ENCODE results near the gene RAD23A. TPM values are rescaled to one million over a fixed set of nuclear protein-coding genes. Genes with fewer than 3 reads are reported as not detected.
"Not testable (repeated sequence)": the region's sequence is repeated elsewhere in the genome, so short reads cannot be mapped to it uniquely, and the experiment has no call there.

Gene RAD23A
- total RNA-seq, 1 experiment from 2014 or later = 88.8 TPM

DNA sequence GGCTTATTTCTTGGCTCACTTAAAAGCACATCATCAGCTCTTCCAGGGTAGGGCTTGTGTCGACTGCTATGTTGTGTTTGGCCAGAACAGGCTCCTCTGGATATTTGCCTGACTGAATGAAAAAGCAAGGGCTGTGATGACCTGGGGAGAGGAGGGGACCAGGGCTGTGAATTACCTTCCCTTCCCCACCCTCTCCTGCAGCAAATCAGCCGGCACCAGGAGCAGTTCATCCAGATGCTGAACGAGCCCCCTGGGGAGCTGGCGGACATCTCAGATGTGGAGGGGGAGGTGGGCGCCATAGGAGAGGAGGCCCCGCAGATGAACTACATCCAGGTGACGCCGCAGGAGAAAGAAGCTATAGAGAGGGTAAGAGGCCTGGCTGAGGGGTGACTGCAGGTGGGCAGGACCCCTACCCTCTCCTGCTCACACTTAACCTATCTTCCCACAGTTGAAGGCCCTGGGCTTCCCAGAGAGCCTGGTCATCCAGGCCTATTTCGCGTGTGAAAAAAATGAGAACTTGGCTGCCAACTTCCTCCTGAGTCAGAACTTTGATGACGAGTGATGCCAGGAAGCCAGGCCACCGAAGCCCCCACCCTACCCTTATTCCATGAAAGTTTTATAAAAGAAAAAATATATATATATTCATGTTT is 7.0 kb downstream of the RAD23A start:
- DNase-seq (ENCODE audit: low spot score) = no peak
- in situ Hi-C loops (cut with HindIII; ENCODE audit: low sequenced_read_pairs) = no loop called here

DNA sequence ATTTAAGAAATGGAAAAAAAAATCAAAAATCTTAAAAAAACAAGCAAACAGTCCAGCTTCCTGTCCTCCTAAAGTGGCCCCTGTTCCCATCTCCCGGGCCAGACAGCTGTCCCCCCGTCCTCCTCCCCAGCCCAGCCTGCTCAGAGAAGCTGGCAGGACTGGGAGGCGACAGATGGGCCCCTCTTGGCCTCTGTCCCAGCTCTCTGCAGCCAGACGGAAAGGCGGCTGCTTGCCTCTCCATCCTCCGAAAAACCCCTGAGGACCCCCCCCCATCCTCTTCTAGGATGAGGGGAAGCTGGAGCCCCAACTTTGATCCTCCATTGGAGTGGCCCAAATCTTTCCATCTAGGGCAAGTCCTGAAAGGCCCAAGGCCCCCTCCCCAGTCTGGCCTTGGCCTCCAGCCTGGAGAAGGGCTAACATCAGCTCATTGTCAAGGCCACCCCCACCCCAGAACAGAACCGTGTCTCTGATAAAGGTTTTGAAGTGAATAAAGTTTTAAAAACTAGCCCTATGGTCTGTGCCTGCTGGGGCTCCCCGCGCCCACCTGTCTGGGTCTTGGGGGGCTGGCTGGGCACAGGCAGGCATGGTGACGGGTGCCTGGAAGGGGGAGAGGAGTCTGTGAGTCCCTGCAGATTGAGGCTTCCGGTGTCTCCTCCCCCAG is 7.6 kb downstream of the RAD23A start:
- DNase-seq (ENCODE audit: low spot score) = peak; percentile 90
- in situ Hi-C loops (cut with HindIII; ENCODE audit: low sequenced_read_pairs) = no loop called here

DNA sequence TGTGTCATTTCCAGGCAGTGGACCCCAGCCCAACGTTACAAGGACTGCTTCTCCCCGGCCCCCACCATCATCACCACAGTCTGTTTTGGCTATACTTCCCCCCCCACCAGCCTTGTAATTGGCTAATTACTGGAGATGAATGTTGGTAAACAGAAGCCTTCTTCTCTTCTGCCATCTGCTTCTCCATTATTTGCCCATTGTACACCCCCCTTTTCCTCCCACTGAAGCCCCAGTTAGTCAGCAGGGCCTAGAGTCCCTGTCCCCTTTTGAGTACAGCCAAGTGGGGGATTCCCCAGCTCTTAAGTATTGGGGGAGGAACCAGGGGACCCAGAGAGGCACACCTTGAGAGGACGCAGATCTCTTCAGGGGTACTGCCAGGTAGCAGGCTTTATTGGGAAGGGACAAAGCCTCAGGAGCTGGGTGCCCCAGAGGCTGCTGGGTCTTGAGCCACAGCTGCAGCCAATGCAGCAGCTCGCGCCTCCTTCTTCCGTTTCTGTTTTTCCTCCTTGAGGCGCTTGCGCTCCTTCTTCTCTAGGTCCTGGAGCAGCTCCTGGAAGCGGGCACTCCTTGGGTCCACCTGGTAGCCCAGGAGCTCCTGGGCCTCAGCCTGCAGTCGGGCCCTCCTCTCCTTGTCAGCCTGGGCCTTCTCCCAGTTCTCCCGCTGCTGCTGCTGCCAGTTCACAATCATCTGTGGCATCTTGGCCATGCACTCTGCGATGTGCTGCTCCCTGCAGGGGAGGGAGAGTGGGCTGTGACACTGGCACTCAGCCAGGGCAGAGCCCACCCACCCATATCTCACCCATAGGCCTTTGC is 8.3 kb downstream of the RAD23A start:
- peak; percentile 49 for DNase-seq (ENCODE audit: low spot score)
- in situ Hi-C loops (cut with HindIII; ENCODE audit: low sequenced_read_pairs) = no loop called here

DNA sequence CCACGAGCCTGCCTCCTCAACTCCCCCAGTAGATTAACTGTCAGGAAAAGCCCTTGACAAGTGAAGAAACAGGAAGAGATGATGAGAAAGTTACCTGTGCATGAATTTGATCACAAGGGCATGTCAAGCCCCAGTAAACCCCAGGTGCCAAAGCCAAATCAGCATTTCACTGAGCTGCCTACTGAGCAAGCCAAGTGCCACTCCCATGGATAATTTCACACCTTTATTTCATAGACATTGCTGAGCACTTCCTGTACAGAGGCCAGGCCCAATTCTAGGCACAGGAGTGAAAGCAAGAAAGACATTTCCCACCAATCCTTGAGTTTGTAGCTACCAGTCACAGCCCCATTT is 8.9 kb downstream of the RAD23A start:
- in situ Hi-C loops (cut with HindIII; ENCODE audit: low sequenced_read_pairs) = no loop called here
- no peak for DNase-seq (ENCODE audit: low spot score)

DNA sequence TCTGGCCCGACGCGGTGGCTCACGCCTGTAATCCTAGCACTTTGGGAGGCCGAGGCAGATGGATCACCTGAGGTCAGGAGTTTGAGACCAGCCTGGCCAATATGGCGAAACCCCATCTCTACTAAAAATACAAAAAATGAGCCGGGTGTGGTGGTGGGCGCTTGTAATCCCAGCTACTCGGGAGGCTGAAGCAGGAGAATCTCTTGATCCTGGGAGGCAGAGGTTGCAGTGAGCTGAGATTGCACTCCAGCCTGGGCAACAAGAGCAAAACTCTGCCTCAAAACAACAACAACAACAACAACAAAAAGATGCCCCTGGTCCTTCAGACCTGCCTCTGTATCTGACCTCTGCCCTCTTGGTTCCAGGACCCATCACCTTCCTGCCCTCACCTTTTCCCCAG is 9.9 kb downstream of the RAD23A start:
- in situ Hi-C loops (cut with HindIII; ENCODE audit: low sequenced_read_pairs) = not testable (repeated sequence)

DNA sequence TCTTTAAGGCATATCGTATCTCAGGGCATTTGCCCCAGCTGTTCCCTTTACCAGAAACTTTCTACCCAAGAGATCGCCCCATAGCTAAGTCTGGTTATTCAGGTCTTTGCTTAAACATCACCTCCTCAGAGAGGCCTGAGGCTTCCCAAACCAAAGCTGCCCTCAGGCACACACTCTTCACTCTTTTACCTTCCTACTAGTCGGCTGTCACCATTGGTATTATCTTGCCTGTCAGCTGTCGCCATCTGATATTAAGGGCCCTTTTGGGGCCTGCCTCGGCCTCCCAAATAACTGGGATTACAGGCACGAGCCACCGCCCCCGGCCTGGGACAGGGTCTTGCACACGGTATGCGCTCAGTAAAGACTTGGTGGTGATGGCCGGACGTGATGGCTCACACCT is 10.3 kb downstream of the RAD23A start:
- DNase-seq (ENCODE audit: low spot score) = no peak
- in situ Hi-C loops (cut with HindIII; ENCODE audit: low sequenced_read_pairs) = no loop called here

More for the DNA sequence above, 9.9 kb downstream of the RAD23A start:
- not testable (repeated sequence) for DNase-seq (ENCODE audit: low spot score)

DNA sequence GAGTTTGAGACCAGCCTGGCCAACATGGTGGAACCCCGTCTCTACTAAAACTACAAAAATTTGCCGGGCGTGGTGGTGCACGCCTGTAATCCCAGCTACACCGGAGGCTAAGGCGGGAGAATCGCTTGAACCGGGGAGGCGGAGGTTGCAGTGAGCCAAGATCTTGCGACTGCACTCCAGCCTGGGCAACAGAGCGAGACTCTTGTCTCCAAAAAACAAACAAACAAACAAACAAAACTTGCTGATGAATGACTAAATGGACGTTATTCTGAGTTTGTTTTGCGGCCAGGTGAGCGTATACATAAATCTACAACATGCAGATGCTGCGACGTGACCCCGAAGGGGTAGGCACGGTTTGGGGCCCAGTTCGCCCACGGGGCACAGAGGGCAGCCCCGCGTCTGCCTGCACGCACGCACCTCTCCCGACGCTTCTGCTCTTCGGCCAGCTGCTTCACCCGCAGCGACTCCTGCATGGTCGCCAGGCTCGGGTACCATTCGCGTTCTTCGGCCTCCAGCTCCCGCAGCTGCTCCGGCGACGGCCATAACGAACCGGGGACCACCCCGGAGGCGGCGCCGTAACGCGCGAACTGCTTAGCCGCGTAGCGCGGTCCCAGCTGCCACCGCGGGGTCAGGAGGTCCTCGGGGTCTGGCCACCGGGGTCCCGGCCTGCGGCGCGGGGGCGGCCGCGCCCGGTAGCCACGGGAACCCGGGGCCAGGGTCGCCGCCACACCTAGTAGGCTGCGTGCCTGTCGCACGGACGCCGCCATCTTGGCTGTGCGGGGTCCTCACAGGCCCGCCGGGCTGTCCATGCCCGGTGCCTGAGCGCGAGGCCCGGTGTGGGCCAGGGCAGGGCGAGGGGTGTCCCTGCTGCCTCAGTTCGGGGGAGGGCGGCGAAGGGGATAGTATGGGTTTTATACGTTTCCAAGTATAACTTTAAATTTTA is 11.1 kb downstream of the RAD23A start, which contains the start of gene GADD45GIP1:
TSS of gene GADD45GIP1 (minus strand) at position 778 of the 943 bp plus-strand sequence. CDS start at position 767, 11 bp downstream.
- in situ Hi-C loops (cut with HindIII; ENCODE audit: low sequenced_read_pairs) = no loop called here
- DNase-seq (ENCODE audit: low spot score) = peak; percentile 80

DNA sequence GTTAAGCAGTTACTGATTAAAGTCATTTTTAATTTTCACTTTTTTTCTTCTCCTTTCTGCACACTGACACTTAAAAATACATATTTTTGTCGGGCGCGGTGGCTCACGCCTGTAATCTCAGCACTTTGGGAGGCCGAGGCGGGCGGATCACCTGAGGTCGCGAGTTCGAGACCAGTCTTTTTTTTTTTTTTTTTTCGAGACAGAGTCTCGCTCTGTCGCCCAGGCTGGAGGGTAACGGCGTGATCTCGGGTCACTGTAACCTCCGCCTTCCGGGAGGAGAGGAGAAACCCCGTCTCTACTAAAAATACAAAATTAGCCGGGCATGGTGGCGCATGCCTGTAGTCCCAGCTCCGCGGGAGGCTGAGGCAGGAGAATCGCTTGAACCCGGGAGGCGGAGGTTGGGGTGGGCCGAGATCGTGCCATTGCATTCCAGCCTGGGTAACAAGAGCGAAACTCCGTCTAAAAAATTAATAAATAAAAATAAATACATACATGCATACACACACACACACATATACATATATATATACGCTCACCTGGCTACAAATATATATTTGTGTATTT is 11.8 kb downstream of the RAD23A start:
- DNase-seq (ENCODE audit: low spot score); in situ Hi-C loops (cut with HindIII; ENCODE audit: low sequenced_read_pairs): not testable (repeated sequence)

DNA sequence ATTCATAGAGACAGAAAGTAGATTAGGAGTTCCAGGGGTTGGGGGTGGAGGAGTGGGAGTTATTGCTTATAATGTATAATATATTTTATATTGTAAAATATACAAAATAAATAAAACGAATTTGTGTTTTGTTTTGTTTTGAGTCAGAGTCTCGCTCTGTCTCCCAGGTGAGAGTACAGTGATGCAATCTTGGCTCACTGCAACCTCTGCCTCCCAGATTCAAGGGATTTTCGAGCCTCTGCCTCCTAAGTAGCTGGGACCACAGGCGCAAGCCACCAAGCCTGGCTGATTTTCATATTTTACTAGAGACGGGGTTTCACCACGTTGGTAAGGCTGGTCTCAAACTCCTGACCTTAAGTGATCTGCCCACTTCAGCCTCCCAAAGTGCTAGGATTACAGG is 13.8 kb downstream of the RAD23A start:
- DNase-seq (ENCODE audit: low spot score) = no peak
- in situ Hi-C loops (cut with HindIII; ENCODE audit: low sequenced_read_pairs) = no loop called here

DNA sequence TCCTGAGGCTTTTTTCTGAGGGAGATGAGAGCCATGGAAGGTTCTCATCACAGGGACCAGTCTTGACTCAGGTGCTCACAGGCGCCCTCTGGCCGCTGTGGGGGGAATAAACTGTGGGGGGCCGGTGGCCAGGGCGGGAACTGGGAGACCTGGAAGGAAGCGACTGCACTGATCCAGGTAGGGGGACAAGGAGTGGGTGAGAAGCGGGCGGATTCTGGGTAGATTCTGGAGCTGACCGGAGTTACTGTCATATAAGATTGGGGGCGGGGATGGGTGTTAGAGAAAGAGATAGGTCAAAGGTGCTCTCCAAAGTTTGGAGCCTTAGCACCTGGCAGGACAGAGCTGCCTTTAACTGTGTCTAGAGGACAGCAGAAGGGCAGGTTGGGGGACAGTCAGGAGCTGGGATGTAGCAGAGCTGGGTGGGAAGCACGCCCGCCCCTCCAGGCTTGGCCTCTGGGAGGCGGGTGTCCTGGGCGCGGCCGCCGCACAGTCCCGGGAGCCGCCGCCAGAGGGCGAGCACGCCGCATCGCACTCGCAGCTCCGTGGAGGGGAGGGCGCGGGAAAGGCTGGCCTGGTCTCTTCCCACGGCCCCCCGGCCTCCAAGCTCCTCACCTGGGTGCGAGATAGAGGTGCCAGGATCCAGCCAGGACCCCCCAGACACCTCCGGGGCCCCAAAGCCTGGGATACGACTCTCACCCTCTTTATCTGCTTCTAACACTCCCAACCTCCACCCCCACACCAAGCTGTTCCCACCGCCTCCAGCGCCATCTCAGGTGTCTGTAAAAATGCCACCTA is 19.6 kb downstream of the RAD23A start:
- peak; percentile 75 for DNase-seq (ENCODE audit: low spot score)
- in situ Hi-C loops (cut with HindIII; ENCODE audit: low sequenced_read_pairs) = no loop called here

DNA sequence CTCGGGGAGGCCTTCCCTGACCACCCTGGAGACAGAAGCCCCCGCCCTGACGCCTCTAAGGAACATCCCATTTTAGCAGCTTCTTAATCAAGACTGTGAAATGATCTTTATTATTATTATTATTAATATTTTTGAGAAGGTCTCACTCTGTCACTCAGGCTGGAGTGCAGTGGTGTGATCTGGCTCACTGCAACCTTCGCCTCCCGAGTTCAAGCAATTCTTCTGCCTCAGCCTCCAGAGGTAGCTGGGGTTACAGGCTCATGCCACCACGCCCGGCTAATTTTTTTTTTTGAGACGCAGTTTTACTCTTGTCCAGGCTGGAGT is 20.1 kb downstream of the RAD23A start:
- in situ Hi-C loops (cut with HindIII; ENCODE audit: low sequenced_read_pairs) = no loop called here
- DNase-seq (ENCODE audit: low spot score) = no peak

DNA sequence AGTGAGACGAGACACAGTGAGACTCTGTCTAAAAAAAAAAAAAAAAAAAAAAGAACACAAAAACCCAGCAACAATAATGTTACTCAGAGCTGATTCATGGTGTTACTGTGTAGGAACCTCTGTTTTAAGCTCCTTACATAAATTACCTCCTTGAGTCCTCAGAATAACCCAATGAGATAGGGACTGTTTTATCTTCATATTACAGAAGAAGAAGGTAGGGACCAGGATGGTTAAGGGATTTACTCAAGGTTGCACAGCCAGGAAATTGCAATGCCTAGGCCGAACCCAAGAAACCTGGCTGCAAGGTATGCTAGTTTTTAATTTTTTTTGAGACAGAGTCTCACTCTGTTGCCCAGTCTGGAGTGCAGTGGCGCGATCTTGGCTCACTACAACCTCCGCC is 22.2 kb downstream of the RAD23A start:
- in situ Hi-C loops (cut with HindIII; ENCODE audit: low sequenced_read_pairs) = no loop called here

DNA sequence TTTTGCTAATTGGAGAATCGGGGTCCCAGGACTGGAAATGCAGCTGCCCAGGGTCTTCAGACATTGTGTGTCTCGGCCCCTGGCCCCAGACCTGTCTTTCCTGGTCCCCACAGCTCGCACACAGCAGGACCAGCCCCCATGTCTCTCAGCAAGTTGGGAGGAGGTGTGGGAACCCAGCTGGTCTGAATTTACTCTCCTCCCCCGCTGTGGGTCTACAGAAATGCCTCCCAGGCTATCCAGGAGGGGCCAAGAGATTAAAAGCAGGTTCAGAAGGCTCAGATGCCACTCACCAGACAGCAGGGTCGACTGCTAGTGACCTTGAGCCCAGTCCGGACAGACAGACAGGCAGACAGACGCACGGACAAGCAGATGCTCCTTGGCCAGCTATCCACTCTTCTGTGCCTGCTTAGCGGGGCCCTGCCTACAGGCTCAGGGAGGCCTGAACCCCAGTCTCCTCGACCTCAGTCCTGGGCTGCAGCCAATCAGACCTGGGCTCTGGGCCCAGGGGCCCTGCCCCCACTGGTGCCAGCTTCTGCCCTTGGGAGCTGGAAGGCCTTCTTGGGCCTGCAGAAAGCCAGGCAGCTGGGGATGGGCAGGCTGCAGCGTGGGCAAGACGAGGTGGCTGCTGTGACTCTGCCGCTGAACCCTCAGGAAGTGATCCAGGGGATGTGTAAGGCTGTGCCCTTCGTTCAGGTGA is 23.8 kb downstream of the RAD23A start, which contains the start of gene DAND5:
TSS of gene DAND5 (plus strand) at position 285 of the 697 bp plus-strand sequence. CDS start at position 370, 85 bp downstream.
- in situ Hi-C loops (cut with HindIII; ENCODE audit: low sequenced_read_pairs) = no loop called here
- DNase-seq (ENCODE audit: low spot score) = peak; percentile 40

More for the DNA sequence above, 22.2 kb downstream of the RAD23A start:
- DNase-seq (ENCODE audit: low spot score) = no peak

DNA sequence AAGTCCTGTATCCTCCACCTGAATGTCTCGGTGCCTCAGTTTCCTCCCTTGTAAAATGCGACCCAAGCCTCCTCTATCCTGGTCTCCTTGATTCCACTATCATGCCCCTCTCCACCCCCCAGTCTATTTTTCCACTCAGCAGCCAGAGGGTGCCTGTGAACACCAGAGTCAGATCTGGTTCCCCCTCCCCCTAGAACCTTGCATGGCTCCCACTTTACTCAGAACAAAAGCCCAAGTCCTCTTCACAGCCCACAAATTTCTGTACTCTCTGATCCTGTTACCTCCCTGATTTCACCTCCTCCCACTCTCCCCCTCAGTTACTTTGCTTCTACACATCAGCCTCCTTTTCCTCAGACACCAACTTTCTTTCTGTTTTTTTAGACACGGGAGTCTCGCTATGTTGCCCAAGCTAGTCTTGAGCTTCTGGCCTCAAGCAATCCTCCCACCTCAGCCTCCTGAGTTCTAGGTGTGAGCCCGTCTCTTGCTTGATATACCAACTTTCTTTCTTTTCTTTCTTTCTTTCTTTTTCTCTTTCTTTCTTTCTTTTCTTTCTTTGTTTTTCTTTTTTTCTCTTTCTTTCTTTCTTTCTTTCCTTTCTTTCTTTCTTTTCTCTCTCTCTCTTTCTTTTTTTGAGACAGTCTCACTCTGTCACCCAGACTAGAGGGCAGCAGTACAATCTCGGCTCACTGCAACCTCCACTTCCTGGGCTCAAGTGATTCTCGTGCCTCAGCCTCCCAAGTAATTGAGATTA is 24.6 kb downstream of the RAD23A start:
- in situ Hi-C loops (cut with HindIII; ENCODE audit: low sequenced_read_pairs) = no loop called here
- DNase-seq (ENCODE audit: low spot score) = no peak

DNA sequence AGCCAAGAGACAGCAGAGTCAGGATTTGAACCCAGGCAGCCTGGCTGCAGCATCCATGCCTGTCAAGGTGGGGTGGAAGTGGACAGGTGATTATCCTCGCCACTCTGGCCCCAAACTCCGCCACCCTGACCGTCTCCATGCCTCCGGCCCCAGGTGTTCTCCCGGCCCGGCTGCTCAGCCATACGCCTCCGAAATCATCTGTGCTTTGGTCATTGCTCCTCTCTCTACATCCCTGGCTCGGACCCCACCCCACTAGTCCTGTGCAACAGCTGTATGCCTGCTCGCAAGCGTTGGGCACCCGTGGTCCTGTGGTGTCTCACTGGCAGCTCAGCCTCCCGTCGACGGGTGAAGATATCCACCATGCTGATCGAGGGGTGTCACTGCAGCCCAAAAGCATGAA is 27.6 kb downstream of the RAD23A start:
- in situ Hi-C loops (cut with HindIII; ENCODE audit: low sequenced_read_pairs) = no loop called here
- no peak for DNase-seq (ENCODE audit: low spot score)

DNA sequence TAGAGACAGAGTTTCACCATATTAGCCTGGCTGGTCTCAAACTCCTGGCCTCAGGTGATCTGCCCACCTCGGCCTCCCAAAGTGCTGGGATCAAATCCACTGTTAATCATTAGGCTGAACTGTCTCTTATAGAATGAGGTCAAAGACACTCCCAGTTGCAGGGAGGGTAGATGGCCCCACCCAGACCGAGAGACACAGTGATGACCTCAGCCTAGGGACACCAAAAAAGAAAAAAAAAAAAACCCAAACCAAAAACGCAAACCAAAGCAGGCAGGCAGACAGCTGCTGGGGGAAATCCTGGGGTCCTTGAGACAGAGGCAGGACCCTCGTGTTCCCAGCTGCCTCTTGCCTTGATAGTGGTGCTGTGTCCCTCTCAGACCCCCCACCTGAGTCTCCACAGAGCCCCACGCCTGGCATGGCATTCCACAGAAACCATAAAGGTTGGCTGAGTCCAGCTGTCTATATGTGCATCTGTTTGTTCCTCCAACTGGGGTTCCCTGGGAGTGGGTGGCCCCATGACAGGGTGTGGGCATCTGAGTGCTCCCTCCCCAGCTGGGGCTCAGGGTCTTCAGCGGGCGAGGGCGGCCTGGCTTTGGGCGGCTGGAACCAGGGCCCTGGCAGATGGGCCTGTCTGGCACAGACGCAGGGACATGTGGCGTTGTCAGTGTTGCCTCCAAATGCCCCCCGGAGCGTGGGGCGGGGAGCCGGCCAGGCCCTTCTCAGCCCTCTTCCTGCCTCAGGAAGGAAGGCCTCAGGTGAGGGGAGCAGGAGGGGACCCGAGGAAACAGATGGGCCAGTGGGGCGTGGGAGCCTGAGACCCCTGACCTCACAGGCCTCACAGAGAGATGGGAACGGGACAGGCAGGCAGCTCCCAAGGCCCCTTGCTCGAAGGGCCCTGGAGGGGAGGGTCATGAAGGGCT is 28.9 kb downstream of the RAD23A start:
- in situ Hi-C loops (cut with HindIII; ENCODE audit: low sequenced_read_pairs) = no loop called here
- peak; percentile 89 for DNase-seq (ENCODE audit: low spot score)

Data from G401 (cell line).